Endodermal cell (in vitro differentiated cells): ENCODE measurements around the gene GSTO2. TPM values are rescaled to one million over a fixed set of nuclear protein-coding genes. Genes with fewer than 3 reads are reported as not detected.
A peak's percentile ranks its signal among the peaks of the same experiment; 100 is the strongest.

ENCODE experiments used
- DNase-seq: peaks from one replicate; pipeline ENCODE4 v3.0.0-alpha.2; 2017
- H3K27ac ChIP-seq: 2 replicates; pipeline ENCODE4 v1.5.1; 2013; ENCODE audit warnings: mild to moderate bottlenecking, low read depth, low read length, moderate library complexity
- H3K27me3 ChIP-seq: 2 replicates; pipeline ENCODE4 v1.6.1; 2013; ENCODE audit warnings: mild to moderate bottlenecking, low read length, moderate library complexity; ENCODE audit not compliant: insufficient read depth, control insufficient read depth, poor library complexity, severe bottlenecking
- H3K36me3 ChIP-seq: 2 replicates; pipeline ENCODE4 v1.7.0; 2013; ENCODE audit warnings: mild to moderate bottlenecking, low read length, moderate library complexity; ENCODE audit not compliant: control insufficient read depth, insufficient read depth
- H3K4me1 ChIP-seq: one replicate; pipeline ENCODE4 v1.7.0; 2013; ENCODE audit warnings: low read length; ENCODE audit not compliant: control insufficient read depth, insufficient read depth
- H3K4me3 ChIP-seq: 2 replicates; pipeline ENCODE4 v1.5.1; 2013; ENCODE audit warnings: mild to moderate bottlenecking, low read length, moderate library complexity
- H3K9ac ChIP-seq: 2 replicates; pipeline ENCODE4 v1.6.1; 2013; ENCODE audit warnings: mild to moderate bottlenecking, low read length, moderate library complexity; ENCODE audit not compliant: poor library complexity, severe bottlenecking; ENCODE audit errors: extremely low read depth
- H3K9me3 ChIP-seq: 2 replicates; pipeline ENCODE4 v1.6.1; 2013; ENCODE audit warnings: mild to moderate bottlenecking, low read length, moderate library complexity; ENCODE audit not compliant: control insufficient read depth
- H3K27ac Mint-ChIP-seq: 2 replicates; pipeline ENCODE4 v1.8.0; 2020; ENCODE audit warnings: mixed read lengths
- H3K27me3 Mint-ChIP-seq: 2 replicates; pipeline ENCODE4 v1.8.0; 2021; ENCODE audit warnings: mild to moderate bottlenecking, mixed read lengths; ENCODE audit not compliant: insufficient read depth
- H3K36me3 Mint-ChIP-seq: 2 replicates; pipeline ENCODE4 v1.8.0; 2020; ENCODE audit warnings: low read depth, mixed read lengths
- H3K4me1 Mint-ChIP-seq: 2 replicates; pipeline ENCODE4 v1.8.0; 2020; ENCODE audit warnings: mixed read lengths
- H3K4me3 Mint-ChIP-seq: 2 replicates; pipeline ENCODE4 v1.8.0; 2020; ENCODE audit warnings: mild to moderate bottlenecking, moderate library complexity, mixed read lengths
- H3K9me3 Mint-ChIP-seq: 2 replicates; pipeline ENCODE4 v1.8.0; 2020; ENCODE audit warnings: mild to moderate bottlenecking, mixed read lengths
- WGBS, 2 experiments: methylation state at CpG; one replicate each; pipeline versions ENCODE4 v1.1.5 to v1.1.7; 2013; ENCODE audit warnings: missing lambda C conversion rate in 2 of 2, mixed read lengths in 1 of 2; ENCODE audit not compliant: insufficient coverage in 1 of 2, insufficient read length in 1 of 2; 5-methylcytosine and 5-hydroxymethylcytosine counted together
- total RNA-seq, 2 donors: library from RNA; stranded (reverse); fragmentation: NEBNext Ultra II Directional in 1 of 2; extraction: Animal tissue kit (Norgen Biotek cat#: 25700) in 1 of 2; gene quantifications; 2 replicates in 1 of 2; 3 replicates in 1 of 2; pipeline ENCODE4 v1.2.1, GENCODE V29; 2021
- TF ChIP-seq, protein P1 (sequence below): fragments of 200-600 bp; sonication (generic); conservative IDR thresholded peaks from 2 replicates; pipeline ENCODE4 v1.5.0; 2021; ENCODE audit warnings: antibody characterized with exemption, mild to moderate bottlenecking

GSTO2 gene
- total RNA-seq, 2 donors from 2014 or later, result 17.8 to 18.8 TPM

DNA sequence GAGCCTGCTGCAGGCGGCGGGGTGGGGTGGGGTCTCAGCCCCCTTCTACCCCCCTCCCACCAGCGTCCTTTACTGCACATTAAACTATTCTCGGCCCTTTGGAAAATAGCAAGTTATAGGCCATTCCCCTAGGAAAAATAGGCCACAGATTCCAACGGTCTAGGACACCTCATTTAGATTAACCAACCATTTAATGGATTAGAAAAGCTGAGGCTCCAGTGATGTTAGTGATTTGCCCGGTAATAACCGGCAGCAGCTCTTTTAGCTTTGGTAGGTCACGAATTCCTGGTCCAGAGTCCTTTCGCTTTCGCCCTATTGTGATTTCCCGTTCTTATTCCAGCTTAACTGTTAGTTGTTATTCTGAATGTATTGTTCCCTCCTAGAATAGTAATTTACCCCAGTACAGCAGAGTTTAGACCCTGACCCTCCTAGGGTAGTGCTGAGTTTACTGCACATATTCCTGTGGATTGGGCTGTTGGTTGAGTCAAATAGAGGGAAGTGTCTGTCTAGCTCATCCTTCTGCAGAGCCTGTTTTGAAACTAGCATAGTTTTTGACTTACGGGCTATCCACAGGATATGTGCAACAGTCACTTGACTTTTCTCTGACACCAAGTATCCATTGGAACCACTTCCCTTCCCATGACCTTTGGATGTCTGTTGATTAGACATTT is 13.5 kb upstream of the GSTO2 start:
- peak overlapping the region; percentile 50 for H3K9ac ChIP-seq
- H3K4me3 ChIP-seq, result peak overlapping the region; percentile 89
- H3K9me3 ChIP-seq, result peaks cover 12% of the 10 kb centered on the region
- H3K27me3 Mint-ChIP-seq, result no peaks in the 10 kb centered on the region
- H3K27ac Mint-ChIP-seq, result peak overlapping the region; percentile 20
- peaks cover 29% of the 10 kb centered on the region for H3K36me3 Mint-ChIP-seq
- peaks cover 35% of the 10 kb centered on the region for H3K36me3 ChIP-seq
- peaks cover 46% of the 10 kb centered on the region for H3K4me1 Mint-ChIP-seq
- H3K9me3 Mint-ChIP-seq, result peaks cover 13% of the 10 kb centered on the region
- 3 to 8% methylated on average over 5 to 12 of the region's 12 CpGs for WGBS, 2 experiments
- peaks cover 16% of the 10 kb centered on the region for H3K4me1 ChIP-seq
- DNase-seq, result peak; percentile 53
- peak overlapping the region; percentile 76 for H3K4me3 Mint-ChIP-seq
- H3K27ac ChIP-seq, result no peak overlapping the region
- TF ChIP-seq, protein P1, sequence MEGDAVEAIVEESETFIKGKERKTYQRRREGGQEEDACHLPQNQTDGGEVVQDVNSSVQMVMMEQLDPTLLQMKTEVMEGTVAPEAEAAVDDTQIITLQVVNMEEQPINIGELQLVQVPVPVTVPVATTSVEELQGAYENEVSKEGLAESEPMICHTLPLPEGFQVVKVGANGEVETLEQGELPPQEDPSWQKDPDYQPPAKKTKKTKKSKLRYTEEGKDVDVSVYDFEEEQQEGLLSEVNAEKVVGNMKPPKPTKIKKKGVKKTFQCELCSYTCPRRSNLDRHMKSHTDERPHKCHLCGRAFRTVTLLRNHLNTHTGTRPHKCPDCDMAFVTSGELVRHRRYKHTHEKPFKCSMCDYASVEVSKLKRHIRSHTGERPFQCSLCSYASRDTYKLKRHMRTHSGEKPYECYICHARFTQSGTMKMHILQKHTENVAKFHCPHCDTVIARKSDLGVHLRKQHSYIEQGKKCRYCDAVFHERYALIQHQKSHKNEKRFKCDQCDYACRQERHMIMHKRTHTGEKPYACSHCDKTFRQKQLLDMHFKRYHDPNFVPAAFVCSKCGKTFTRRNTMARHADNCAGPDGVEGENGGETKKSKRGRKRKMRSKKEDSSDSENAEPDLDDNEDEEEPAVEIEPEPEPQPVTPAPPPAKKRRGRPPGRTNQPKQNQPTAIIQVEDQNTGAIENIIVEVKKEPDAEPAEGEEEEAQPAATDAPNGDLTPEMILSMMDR, result no peak
- H3K27me3 ChIP-seq, result no peaks in the 10 kb centered on the region

GRCh38 chr10:104256335-104256961 is 12.5 kb upstream of the GSTO2 start:
- WGBS, 2 experiments, result 56% methylated on average over 1 of the region's 1 CpG; no CpG with 5 or more reads in 1 of the 2 experiments
- Mint-ChIP-seq H3K27ac (no peak overlapping the region), H3K9me3 (peaks cover 10% of the 10 kb centered on the region), H3K36me3 (peaks cover 38% of the 10 kb centered on the region), H3K4me3 (peak overlapping the region; percentile 76), H3K27me3 (no peaks in the 10 kb centered on the region), H3K4me1 (peaks cover 40% of the 10 kb centered on the region)
- no peak for DNase-seq
- Histone ChIP-seq H3K9me3 (peaks cover 10% of the 10 kb centered on the region), H3K4me1 (peaks cover 16% of the 10 kb centered on the region), H3K27me3 (no peaks in the 10 kb centered on the region), H3K9ac (peak overlapping the region; percentile 50), H3K4me3 (peak overlapping the region; percentile 89), H3K27ac (no peak overlapping the region), H3K36me3 (peaks cover 45% of the 10 kb centered on the region)
- TF ChIP-seq, protein P1, result no peak

- Histone ChIP-seq H3K4me1 (peaks cover 15% of the 10 kb centered on the region), H3K27ac (no peak overlapping the region), H3K9me3 (peaks cover 2% of the 10 kb centered on the region), H3K36me3 (peaks cover 52% of the 10 kb centered on the region), H3K4me3 (peak overlapping the region; percentile 89), H3K27me3 (no peaks in the 10 kb centered on the region), H3K9ac (no peak overlapping the region)
- DNase-seq, result no peak
- Mint-ChIP-seq H3K27ac (no peak overlapping the region), H3K36me3 (peaks cover 46% of the 10 kb centered on the region), H3K4me1 (peaks cover 40% of the 10 kb centered on the region), H3K27me3 (no peaks in the 10 kb centered on the region), H3K4me3 (peak overlapping the region; percentile 76), H3K9me3 (peaks cover 3% of the 10 kb centered on the region)
- 94% methylated on average over 5 of the region's 5 CpGs; no CpG with 5 or more reads in 1 of the 2 experiments for WGBS, 2 experiments
- TF ChIP-seq, protein P1, result no peak
Measured at GRCh38 chr10:104257235-104257634, 11.7 kb upstream of the GSTO2 start.
